HG03045 (cell line): ENCODE results near the gene JPH2.

Source experiments
- ATAC-seq: cut with Tn5 transposase; IDR thresholded peaks from one replicate; pipeline ENCODE4 v1.9.1; 2021; ENCODE audit warnings: mild to moderate bottlenecking, moderate library complexity; ENCODE audit not compliant: unreplicated experiment

JPH2 gene

GRCh38 chr20:44080646-44081267 is 106.2 kb downstream of the JPH2 start:
- ATAC-seq = no peak

GRCh38 chr20:44080064-44080463 is 106.9 kb downstream of the JPH2 start:
- ATAC-seq = no peak

DNA sequence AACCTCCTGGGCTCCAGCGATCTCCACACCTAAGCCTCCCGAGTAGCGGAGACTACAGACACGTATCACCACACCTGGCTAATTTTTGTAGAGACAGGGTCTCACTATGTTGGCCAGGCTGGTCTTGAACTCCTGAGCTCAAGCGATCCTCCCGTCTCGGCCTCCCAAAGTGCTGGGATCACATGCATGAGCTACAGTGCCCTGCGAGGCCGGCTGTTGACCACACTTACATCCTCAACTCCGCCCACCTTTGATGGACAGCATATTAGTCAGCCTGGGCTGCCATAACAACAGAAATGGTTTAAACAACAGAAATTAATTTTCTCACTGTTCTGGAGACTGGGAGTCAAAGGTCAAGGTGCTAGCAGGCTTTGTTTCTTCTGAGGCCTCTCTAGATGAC is 107.7 kb downstream of the JPH2 start:
- no peak for ATAC-seq

DNA sequence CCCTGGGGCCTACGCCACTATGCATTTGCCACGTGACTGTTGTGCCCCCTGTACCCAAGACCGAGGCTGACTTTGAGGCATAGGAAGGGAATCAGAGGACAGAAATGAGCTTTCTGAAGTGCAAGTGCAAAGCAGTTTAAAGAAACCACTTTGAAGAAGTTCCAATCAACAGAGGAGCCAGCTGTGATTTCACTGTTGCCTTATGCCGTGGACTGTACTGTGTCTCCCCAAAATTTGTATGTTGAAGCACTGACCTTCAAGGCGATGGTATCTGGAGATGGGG is 111.1 kb downstream of the JPH2 start:
- ATAC-seq = no peak

DNA sequence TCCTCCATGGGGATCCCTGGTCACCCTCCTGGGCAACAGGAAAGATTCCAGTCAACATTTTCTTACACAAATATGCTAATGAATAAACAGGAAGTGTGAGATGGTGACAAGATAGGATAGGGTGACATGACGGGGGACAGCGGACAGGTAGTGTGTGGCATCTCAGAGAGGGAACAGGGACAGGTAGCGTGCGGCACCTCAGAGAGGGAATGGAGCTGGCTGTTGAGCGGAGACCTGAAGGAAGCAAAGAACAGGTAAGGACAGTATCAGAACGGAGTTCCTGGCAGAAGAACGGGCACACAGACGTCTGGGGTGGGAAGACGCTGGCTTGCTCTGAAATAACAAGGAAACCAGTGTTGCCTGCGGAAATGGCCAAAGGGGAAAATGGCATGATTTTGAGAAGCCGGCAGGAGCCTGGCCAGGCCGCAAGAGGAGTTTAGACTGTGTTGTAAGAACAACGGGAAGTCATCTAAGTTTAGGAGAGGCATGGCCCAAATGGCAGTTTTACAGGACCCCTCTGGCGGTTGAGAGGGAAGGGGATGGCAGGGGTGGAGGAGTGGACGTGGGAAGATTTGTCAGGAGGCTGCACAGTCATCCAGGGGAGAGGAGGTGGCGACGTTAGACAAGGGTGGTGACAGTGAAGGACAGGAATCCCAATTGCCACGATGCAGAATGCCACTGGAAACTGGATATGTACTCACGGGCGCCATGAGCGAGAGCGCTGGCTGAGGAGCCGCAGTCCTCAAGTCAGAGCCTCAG is 111.6 kb downstream of the JPH2 start:
- ATAC-seq = no peak

- no peak for ATAC-seq
These were observed 112.5 kb downstream of the JPH2 start for GRCh38 chr20:44074252-44075151.

DNA sequence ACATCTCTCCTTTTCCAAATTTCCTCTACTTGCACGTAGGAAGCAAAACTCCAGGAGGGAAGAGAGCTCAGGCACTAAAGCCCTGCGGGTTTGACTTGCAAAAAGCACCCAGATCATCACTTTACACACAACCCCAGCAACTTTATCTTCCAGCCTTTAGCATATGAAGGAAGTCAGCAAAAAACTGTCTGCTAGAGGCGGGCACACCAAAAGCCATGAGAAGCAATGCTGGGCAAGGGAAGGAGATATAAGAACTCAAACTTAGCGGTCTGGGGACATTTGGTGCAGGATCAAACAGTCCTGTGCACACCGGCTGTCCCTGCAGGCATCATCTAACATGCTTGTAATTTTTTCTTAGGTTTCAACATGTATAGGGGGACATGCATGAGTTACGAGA is 113.3 kb downstream of the JPH2 start:
- no peak for ATAC-seq

DNA sequence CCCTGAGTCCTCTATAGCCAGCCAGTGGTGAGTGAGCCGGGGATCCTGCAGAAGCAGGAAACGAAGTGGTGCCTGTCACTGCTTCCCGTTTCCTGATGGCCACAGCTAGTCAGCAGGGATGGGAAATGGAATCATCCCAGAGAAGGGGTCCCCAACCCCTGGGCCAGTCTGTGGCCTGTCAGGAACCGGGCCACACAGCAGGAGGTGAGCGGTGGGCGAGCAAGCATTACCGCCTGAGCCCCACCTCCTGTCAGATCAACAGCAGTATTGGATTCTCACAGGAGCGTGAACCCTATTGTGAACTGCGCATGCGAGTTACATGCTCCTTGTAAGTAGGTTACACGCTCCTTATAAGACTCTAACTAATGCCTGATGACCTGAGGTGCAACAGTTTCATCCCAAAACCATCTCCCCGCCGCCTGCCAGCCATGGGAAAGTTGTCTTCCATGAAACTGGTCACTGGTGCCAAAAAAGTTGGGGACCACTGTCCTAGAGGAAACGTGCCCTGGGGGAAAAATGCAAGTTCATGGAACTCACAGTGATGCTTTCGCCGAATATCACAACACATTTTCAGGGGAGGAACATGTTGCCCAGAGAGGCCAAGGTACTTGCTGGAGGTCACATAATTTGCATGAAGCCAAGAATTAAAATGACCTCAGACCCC is 113.8 kb downstream of the JPH2 start:
- no peak for ATAC-seq

DNA sequence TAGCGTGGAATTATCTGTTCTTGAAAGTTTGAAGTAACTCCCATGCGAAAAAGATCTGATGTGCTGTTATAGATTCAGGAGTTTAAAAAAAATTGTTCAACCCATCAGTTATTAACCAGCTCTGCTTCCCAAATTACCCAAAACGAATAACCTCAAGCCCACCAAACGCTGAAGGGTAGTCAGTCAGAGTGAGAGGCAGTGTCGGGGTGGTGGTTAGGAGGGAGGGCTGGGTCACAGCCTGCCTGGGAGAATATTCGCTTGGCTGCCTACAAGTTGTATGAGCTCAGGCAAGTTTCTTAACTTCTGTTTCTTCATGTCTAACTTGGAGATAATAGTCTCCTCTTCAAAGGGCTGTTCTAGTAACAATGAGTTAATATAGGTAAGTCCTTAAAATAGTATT is 114.6 kb downstream of the JPH2 start:
- no peak for ATAC-seq

GRCh38 chr20:44071526-44072111 is 115.4 kb downstream of the JPH2 start:
- ATAC-seq = no peak

DNA sequence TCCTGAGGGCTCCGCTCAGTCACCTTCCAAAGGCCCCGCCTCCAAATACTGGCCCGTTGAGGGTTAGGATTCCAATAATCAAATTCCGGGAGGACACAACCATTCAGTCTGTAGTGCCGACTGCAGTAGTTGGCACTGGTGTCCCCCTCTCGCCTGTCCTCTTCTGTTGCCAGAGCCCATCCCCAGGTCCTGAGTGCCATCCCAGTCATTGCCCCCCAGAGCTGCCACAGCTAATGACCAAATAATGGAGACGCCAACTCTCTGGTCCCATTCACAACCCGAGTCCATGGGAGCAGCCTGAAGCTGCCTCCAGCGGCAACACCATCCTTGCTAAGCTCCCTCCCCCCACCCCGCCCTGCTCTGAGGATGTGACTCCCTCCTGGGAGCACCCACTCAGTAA is 115.9 kb downstream of the JPH2 start:
- ATAC-seq = no peak

GRCh38 chr20:44070139-44070900 is 116.7 kb downstream of the JPH2 start:
- ATAC-seq = no peak

- no peak for ATAC-seq
These were observed 117.6 kb downstream of the JPH2 start for GRCh38 chr20:44069203-44070011.

GRCh38 chr20:44068316-44069201 is 118.4 kb downstream of the JPH2 start:
- ATAC-seq = no peak

- ATAC-seq = no peak
These were observed 119.3 kb downstream of the JPH2 start for GRCh38 chr20:44067650-44068081.

DNA sequence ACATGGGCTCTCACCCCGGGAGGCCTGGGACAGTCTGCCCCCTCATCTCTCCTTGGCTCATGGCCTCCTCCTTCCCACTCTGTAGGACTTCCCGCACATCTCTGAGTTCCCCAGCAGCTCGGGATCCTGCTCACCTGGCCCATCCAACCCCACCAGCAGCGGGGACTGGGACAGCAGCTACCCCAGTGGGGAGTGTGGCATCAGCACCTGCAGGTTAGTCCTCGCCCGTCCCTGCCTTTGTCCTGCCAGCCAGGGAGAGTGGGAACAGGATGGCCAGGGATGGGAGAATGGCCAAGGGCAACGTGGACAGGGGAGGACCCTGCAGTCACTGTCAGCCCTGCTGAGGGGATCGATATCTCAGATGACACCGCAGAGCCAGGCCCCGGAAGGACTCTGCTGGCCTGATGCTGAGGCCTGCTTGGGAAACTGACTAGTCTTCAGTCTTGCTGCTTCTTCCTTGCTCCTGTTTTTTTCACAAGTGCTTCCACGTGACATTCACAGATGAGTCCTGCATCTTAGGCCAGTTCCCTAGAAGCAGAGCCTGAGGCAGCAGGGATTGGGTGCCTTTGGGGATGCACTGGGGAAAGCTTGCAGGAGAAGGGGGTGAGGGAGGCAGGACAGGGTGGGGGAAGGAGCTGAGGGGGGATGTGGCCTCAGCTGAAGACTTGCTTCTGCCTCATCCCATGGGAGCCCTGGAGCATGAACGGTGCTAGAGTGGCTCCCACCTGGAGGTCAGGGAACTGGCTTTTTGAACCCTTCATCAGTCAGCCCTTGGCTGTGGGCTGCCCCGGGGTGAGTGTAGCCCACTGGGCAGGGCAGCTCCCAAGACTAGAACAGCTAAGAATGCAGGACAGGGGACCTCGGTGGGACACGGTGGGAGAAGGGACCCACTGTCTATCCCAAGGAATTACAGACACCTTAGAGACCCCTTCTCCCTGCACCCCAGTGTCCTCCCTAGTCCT is 120.1 kb downstream of the JPH2 start:
- ATAC-seq = no peak
